PFSK-1 (cell line): ENCODE results near the gene NR5A1.

ENCODE experiments used
- SIN3A ChIP-seq: IDR thresholded peaks from 2 replicates; pipeline ENCODE4 v1.6.1; 2012; ENCODE audit warnings: mild to moderate bottlenecking, low read length, moderate library complexity, borderline replicate concordance; ENCODE audit not compliant: insufficient read depth
- TAF1 ChIP-seq: IDR thresholded peaks from 2 replicates; pipeline ENCODE4 v1.6.1; 2012; ENCODE audit warnings: low read length, control low read depth, borderline replicate concordance; ENCODE audit not compliant: insufficient read depth
- TF ChIP-seq, protein P1 (sequence below), 2 experiments: IDR thresholded peaks; 2 replicates each; pipeline versions ENCODE4 v1.6.1 to v1.8.0; 2011 to 2012; ENCODE audit warnings: low read depth in 2 of 2, low read length in 2 of 2, control low read depth in 1 of 2, inconsistent platforms in 1 of 2, mild to moderate bottlenecking in 1 of 2, moderate library complexity in 1 of 2; ENCODE audit not compliant: insufficient read depth in 1 of 2

DNA sequence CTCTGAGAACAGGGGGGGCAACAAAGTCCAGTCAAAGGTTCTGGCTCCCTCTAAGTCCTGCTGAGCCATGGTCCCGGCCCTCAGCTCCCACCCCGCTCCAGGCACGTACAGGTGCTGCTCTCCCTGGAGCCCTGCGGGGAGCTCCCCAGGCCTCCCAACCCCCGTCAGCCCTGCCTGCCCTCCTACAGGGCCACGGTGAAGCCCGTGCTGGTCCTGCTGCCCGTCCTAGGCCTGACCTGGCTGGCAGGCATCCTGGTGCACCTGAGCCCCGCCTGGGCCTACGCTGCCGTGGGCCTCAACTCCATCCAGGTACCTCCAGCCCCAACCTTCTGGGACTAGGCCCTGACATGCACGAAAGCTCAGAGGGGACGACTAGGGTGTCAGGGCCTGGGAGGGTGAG lies 36.9 kb downstream of the NR5A1 start:
- TF ChIP-seq SIN3A = no peak
- TF ChIP-seq TAF1 = no peak
- TF ChIP-seq, protein P1, sequence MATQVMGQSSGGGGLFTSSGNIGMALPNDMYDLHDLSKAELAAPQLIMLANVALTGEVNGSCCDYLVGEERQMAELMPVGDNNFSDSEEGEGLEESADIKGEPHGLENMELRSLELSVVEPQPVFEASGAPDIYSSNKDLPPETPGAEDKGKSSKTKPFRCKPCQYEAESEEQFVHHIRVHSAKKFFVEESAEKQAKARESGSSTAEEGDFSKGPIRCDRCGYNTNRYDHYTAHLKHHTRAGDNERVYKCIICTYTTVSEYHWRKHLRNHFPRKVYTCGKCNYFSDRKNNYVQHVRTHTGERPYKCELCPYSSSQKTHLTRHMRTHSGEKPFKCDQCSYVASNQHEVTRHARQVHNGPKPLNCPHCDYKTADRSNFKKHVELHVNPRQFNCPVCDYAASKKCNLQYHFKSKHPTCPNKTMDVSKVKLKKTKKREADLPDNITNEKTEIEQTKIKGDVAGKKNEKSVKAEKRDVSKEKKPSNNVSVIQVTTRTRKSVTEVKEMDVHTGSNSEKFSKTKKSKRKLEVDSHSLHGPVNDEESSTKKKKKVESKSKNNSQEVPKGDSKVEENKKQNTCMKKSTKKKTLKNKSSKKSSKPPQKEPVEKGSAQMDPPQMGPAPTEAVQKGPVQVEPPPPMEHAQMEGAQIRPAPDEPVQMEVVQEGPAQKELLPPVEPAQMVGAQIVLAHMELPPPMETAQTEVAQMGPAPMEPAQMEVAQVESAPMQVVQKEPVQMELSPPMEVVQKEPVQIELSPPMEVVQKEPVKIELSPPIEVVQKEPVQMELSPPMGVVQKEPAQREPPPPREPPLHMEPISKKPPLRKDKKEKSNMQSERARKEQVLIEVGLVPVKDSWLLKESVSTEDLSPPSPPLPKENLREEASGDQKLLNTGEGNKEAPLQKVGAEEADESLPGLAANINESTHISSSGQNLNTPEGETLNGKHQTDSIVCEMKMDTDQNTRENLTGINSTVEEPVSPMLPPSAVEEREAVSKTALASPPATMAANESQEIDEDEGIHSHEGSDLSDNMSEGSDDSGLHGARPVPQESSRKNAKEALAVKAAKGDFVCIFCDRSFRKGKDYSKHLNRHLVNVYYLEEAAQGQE (IDR thresholded peaks at IDR 0.05; ENCODE audit: insufficient read depth in 1 of 2, low read depth in 2 of 2, low read length in 2 of 2) = no peak
